GM13977 (cell line): ENCODE results near the gene PHYHIPL.

Experiments used
- DNase-seq: peaks from one replicate; pipeline ENCODE4 v3.0.0; 2012; ENCODE audit warnings: low spot score
- in situ Hi-C: fragments of 300-500 bp; cut with MboI; formaldehyde crosslinking; loops from one replicate; pipeline ENCODE4 v1.12.0; 2022; ENCODE audit warnings: low sequenced_read_pairs, low pct_unique_long_range_greater_than_20kb, mixed read lengths, inconsistent platforms; ENCODE audit not compliant: unreplicated experiment
- TF ChIP-seq, protein P1 (sequence below): IDR thresholded peaks from 2 replicates; pipeline ENCODE4 v1.5.1; 2012; ENCODE audit warnings: mild to moderate bottlenecking, control low read depth; ENCODE audit not compliant: insufficient read depth; ENCODE audit errors: extremely low read depth, missing control alignments

Gene PHYHIPL

DNA sequence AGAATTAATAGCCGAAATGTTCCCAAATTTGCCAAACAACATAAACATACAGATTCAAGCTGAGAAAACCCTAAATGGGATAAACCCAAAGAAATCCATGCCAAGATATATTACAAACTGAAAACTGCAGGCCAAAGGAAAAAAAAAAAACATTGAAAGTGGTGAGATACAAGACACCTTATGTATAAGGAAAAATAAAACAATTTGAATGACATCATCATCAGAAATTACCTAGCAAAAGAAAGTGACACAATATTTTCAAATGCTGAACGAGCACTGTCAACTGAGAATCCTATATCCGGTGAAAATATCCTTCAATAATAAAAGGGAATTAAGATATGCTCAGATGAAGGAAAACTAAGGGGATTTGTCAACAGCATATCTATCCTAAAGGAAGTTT, 66.5 kb downstream of the PHYHIPL start:
- in situ Hi-C loops = loop anchor here (25.0 kb wide), 1 partner anchor 369 kb away; no protein-coding TSS in a partner anchor
- DNase-seq = no peak
- TF ChIP-seq, protein P1, sequence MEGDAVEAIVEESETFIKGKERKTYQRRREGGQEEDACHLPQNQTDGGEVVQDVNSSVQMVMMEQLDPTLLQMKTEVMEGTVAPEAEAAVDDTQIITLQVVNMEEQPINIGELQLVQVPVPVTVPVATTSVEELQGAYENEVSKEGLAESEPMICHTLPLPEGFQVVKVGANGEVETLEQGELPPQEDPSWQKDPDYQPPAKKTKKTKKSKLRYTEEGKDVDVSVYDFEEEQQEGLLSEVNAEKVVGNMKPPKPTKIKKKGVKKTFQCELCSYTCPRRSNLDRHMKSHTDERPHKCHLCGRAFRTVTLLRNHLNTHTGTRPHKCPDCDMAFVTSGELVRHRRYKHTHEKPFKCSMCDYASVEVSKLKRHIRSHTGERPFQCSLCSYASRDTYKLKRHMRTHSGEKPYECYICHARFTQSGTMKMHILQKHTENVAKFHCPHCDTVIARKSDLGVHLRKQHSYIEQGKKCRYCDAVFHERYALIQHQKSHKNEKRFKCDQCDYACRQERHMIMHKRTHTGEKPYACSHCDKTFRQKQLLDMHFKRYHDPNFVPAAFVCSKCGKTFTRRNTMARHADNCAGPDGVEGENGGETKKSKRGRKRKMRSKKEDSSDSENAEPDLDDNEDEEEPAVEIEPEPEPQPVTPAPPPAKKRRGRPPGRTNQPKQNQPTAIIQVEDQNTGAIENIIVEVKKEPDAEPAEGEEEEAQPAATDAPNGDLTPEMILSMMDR = no peak

- in situ Hi-C loops = loop anchor here (25.0 kb wide), 1 partner anchor 369 kb away; no protein-coding TSS in a partner anchor
- TF ChIP-seq, protein P1 = no peak
- no peak for DNase-seq
Observed at GRCh38 chr10:59243611-59244195, 67.3 kb downstream of the PHYHIPL start.

- TF ChIP-seq, protein P1 = no peak
- in situ Hi-C loops = loop anchor here (25.0 kb wide), 1 partner anchor 367 kb away; no protein-coding TSS in a partner anchor
- no peak for DNase-seq
Observed at GRCh38 chr10:59244871-59245270, 68.4 kb downstream of the PHYHIPL start.

- in situ Hi-C loops = loop anchor here (25.0 kb wide), 1 partner anchor 367 kb away; no protein-coding TSS in a partner anchor
- DNase-seq = no peak
- TF ChIP-seq, protein P1 = no peak
Observed at GRCh38 chr10:59245686-59246085, 69.2 kb downstream of the PHYHIPL start.

DNA sequence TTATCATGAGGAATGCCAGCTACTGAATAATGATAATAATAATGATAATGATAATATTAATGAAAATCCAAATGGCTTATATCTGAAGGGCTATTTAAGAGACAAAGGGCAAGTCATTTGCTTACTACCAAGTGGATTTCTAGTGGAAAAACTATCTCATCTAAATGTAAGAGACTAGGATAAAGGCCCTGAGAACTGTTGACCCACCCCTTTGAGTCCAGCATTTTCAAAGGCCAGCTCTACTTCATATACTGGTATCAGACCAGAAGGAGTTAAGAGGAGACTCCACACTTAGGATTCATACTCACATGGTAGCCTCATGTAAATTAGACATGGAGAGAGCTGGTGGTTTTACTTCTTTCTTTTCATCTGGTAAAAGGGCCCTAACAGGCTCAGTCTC, 76.0 kb downstream of the PHYHIPL start:
- no peak for DNase-seq
- TF ChIP-seq, protein P1 = no peak
- in situ Hi-C loops = no loop called here

DNA sequence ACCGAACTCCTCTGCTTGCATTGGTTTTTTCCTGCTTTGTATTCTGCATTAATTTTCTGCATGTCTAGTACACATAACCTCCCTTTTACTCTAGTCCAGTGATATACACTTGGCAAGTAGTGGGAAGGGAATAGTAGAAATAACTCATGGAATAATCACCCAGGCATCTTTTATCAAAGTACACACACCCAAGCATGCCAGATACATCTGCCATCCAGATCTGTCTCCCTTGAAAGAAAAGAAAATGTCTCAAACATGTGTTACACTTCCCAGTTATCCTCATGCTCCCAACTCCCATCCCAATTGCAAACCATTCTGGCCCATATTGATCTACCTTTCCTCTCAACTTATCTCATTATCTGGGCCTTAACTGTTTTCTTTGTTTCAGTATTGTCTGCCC, 79.0 kb downstream of the PHYHIPL start:
- in situ Hi-C loops = no loop called here
- TF ChIP-seq, protein P1 = no peak
- no peak for DNase-seq
